GM23248 (cell line): ENCODE measurements around the gene SF3A2.

Source experiments
- EZH2 ChIP-seq: fragments of 200-600 bp; sonication (generic); IDR thresholded peaks from 2 replicates; pipeline ENCODE4 v1.6.1; 2018; ENCODE audit warnings: antibody characterized with exemption, mild to moderate bottlenecking; ENCODE audit not compliant: insufficient read depth, poor library complexity, severe bottlenecking
- EZH2phosphoT487 ChIP-seq: fragments of 200-600 bp; sonication (generic); IDR thresholded peaks from 2 replicates; pipeline ENCODE4 v1.6.1; 2018; ENCODE audit warnings: antibody characterized with exemption, moderate library complexity, mild to moderate bottlenecking, low read depth; ENCODE audit not compliant: insufficient read depth

DNA sequence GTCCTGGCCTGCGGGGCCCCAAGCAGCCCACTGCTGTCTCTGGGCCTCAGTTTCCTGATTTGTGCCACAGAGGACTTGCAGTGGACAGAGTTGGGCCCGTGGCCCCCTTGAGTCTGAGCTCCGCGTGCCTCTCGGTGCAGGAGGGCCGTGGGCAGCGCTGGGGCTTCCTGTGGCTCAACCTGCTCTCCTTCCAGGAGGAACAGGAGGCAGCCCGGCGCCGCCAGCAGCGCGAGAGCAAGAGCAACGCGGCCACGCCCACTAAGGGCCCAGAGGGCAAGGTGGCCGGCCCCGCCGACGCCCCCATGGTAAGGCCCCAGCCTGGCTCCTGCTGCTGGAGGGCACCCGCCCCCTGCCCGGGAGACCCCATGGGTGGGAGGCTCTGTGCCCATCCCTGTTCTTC is 26.4 kb upstream of the SF3A2 start:
- TF ChIP-seq EZH2 (no peak), EZH2phosphoT487 (no peak)
